ENCODE data around the gene INTS11. TPM values are rescaled to one million over a fixed set of nuclear protein-coding genes. Genes with fewer than 3 reads are reported as not detected.
A peak's percentile ranks its signal among the peaks of the same experiment; 100 is the strongest.

The INTS11 gene
- total and polyA plus RNA-seq, 4 donors: 26.3 to 40.5 (median 34.5) TPM

GRCh38 chr1:1282998-1283397 is 41.5 kb downstream of the INTS11 start:
- DNase-seq (ENCODE audit: low spot score): no peak
- H3K27ac ChIP-seq (ENCODE audit: low read depth in 1 of 2, low read length in 2 of 2): no peak overlapping the region
- no peak overlapping the region for H3K4me3 ChIP-seq (ENCODE audit: low read depth in 1 of 3, low read length in 3 of 3)
- H3K4me1 ChIP-seq (ENCODE audit: control insufficient read depth in 4 of 4, insufficient read depth in 4 of 4, low read length in 3 of 4): peaks cover 9 to 19% (median 16%) of the 10 kb centered on the region in 4 donors
- H3K9ac ChIP-seq (ENCODE audit: low read depth in 1 of 2, low read length in 2 of 2): no peak overlapping the region
- 90% methylated on average over 14 of the region's 14 CpGs for WGBS
- TF ChIP-seq FOXA2 (IDR thresholded peaks at IDR 0.05) (no peak), EGR1 (IDR thresholded peaks at IDR 0.05; ENCODE audit: low read depth in 2 of 2) (no peak), HNF4A (conservative IDR thresholded peaks at IDR 0.05) (no peak), ATF3 (IDR thresholded peaks at IDR 0.05) (no peak), MAX (IDR thresholded peaks at IDR 0.05) (no peak), NR2F2 (IDR thresholded peaks at IDR 0.05) (no peak), ZBTB33 (IDR thresholded peaks at IDR 0.05) (no peak)
- no peaks in the 10 kb centered on the region for H3K9me3 ChIP-seq (ENCODE audit: control insufficient read depth in 4 of 4, low read length in 3 of 4)
- H3K27me3 ChIP-seq (ENCODE audit: control insufficient read depth in 4 of 4, insufficient read depth in 4 of 4, low read length in 3 of 4): no peaks in the 10 kb centered on the region
- no peaks in the 10 kb centered on the region for H3K36me3 ChIP-seq (ENCODE audit: control insufficient read depth in 4 of 4, insufficient read depth in 3 of 4, low read depth in 1 of 4, low read length in 3 of 4)

GRCh38 chr1:1281533-1282321 is 42.7 kb downstream of the INTS11 start:
- 24% methylated on average over 26 of the region's 26 CpGs for WGBS
- H3K4me3 ChIP-seq (ENCODE audit: low read depth in 1 of 3, low read length in 3 of 3): no peak overlapping the region
- no peak for TF ChIP-seq EGR1 (IDR thresholded peaks at IDR 0.05; ENCODE audit: low read depth in 2 of 2)
- TF ChIP-seq NR2F2 (IDR thresholded peaks at IDR 0.05): no peak
- no peak for TF ChIP-seq RAD21 (IDR thresholded peaks at IDR 0.05)
- peak; percentile 64 to 75 for TF ChIP-seq RXRA (IDR thresholded peaks at IDR 0.05)
- peak in 1 of 2 donors; percentile 63 for TF ChIP-seq GABPA (IDR thresholded peaks at IDR 0.05 in 1 of 2, conservative IDR thresholded peaks at IDR 0.05 in 1 of 2)
- no peak for TF ChIP-seq FOXA1 (IDR thresholded peaks at IDR 0.05)
- peak; percentile 85 for TF ChIP-seq SP1 (IDR thresholded peaks at IDR 0.05)
- peak; percentile 88 to 94 for TF ChIP-seq HNF4A (conservative IDR thresholded peaks at IDR 0.05)
- TF ChIP-seq YY1 (IDR thresholded peaks at IDR 0.05): no peak
- no peak for TF ChIP-seq ZBTB33 (IDR thresholded peaks at IDR 0.05)
- H3K36me3 ChIP-seq (ENCODE audit: control insufficient read depth in 4 of 4, insufficient read depth in 3 of 4, low read depth in 1 of 4, low read length in 3 of 4): no peaks in the 10 kb centered on the region
- H3K9me3 ChIP-seq (ENCODE audit: control insufficient read depth in 4 of 4, low read length in 3 of 4): no peaks in the 10 kb centered on the region
- no peak overlapping the region for H3K9ac ChIP-seq (ENCODE audit: low read depth in 1 of 2, low read length in 2 of 2)
- H3K27ac ChIP-seq (ENCODE audit: low read depth in 1 of 2, low read length in 2 of 2): peak overlapping the region; percentile 38 to 71
- DNase-seq (ENCODE audit: low spot score): peak; percentile 74
- H3K4me1 ChIP-seq (ENCODE audit: control insufficient read depth in 4 of 4, insufficient read depth in 4 of 4, low read length in 3 of 4): peaks cover 9 to 19% (median 16%) of the 10 kb centered on the region in 4 donors
- H3K27me3 ChIP-seq (ENCODE audit: control insufficient read depth in 4 of 4, insufficient read depth in 4 of 4, low read length in 3 of 4): no peaks in the 10 kb centered on the region

Measured in liver (tissue), 9 donors.